OCI-LY1 (cell line): ENCODE measurements around the gene GRK5.

ENCODE experiments used
- EZH2 ChIP-seq: fragments of 200-600 bp; sonication (generic), shearing (Covaris generic); IDR thresholded peaks from 2 replicates; pipeline ENCODE4 v1.8.0; 2017; ENCODE audit warnings: borderline replicate concordance, mixed run types, mild to moderate bottlenecking, antibody characterized with exemption, low read length, moderate library complexity, mixed read lengths
- TF ChIP-seq, protein P1 (sequence below): fragments of 200-600 bp; sonication (generic), shearing (Covaris generic); IDR thresholded peaks from 2 replicates; pipeline ENCODE4 v1.5.1; 2017; ENCODE audit warnings: mild to moderate bottlenecking, antibody characterized with exemption, low read length, moderate library complexity, mixed read lengths

DNA sequence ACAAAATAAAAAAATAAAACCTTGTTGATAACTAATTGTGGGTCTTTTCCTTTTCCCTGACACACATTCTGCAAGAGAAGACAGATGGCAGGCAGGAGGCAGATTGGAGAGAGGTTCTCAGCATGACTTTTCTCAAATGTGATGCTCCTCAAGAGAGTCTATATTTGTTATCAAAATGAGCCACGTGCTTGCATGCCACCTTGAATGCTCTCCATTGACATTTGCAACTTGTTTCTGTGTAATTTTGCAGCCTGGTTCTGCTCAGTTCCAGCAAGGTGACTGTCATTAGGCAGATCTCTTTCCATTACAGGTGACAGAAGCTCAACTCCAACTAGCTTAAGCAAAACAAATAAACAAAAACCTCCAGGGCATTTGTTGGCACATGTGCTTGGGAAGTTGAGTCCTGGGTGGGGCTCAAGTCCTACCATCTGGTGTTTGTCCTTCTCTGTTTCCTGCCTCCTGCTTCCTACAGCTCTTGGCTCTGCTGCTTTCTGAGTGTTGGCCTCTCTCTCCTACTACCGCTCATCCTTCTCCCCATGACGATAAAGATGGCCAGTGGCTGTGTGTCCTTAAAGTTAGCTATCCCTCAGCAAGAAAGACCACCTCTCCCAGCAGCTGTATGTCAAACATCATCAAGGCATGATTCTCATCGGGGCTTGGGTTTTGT lies 56.7 kb downstream of the GRK5 start:
- TF ChIP-seq, protein P1, sequence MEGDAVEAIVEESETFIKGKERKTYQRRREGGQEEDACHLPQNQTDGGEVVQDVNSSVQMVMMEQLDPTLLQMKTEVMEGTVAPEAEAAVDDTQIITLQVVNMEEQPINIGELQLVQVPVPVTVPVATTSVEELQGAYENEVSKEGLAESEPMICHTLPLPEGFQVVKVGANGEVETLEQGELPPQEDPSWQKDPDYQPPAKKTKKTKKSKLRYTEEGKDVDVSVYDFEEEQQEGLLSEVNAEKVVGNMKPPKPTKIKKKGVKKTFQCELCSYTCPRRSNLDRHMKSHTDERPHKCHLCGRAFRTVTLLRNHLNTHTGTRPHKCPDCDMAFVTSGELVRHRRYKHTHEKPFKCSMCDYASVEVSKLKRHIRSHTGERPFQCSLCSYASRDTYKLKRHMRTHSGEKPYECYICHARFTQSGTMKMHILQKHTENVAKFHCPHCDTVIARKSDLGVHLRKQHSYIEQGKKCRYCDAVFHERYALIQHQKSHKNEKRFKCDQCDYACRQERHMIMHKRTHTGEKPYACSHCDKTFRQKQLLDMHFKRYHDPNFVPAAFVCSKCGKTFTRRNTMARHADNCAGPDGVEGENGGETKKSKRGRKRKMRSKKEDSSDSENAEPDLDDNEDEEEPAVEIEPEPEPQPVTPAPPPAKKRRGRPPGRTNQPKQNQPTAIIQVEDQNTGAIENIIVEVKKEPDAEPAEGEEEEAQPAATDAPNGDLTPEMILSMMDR = no peak
- no peak for TF ChIP-seq EZH2
